IMR-90 (cell line): ENCODE measurements around the gene DSP. TPM values are rescaled to one million over a fixed set of nuclear protein-coding genes. Genes with fewer than 3 reads are reported as not detected.

Source experiments
- ATAC-seq: fragments of 200-7000 bp; cut with Tn5 transposase; 2 replicates; pipeline ENCODE4 v1.9.1; 2020; ENCODE audit warnings: low read depth, mild to moderate bottlenecking, moderate library complexity
- BruUV-seq: library from RNA; stranded (reverse); fragments of 400-500 nt; replicated peaks from 2 replicates; lab custom pipeline; 2021; lab: Mats Ljungman, UMichigan
- CTCF ChIA-PET: fragments of 300-600 bp; formaldehyde crosslinking; extraction: SDS; loops from one replicate; lab custom pipeline; 2021; ENCODE audit warnings: antibody characterized with exemption; lab: Yijun Ruan, JAX
- POLR2A ChIA-PET: fragments of 300-600 bp; sonication (Branson Sonifier 250); formaldehyde crosslinking; loops from one replicate; lab custom pipeline; 2022; ENCODE audit warnings: antibody characterized with exemption; ENCODE audit not compliant: unreplicated experiment; lab: Charles Lee
- DNase-seq: peaks from one replicate; pipeline ENCODE4 v3.0.0; 2013
- H2AFZ ChIP-seq: replicated peaks from 2 replicates; pipeline ENCODE3; 2013; ENCODE audit warnings: low read length, mild to moderate bottlenecking; ENCODE audit not compliant: poor library complexity
- H2AK5ac ChIP-seq: 2 replicates; pipeline ENCODE4 v1.6.1; 2013; ENCODE audit warnings: low read depth, low read length, inconsistent platforms
- H2AK9ac ChIP-seq: replicated peaks from 2 replicates; pipeline ENCODE3; 2013; ENCODE audit warnings: mild to moderate bottlenecking, low read depth, low read length, moderate library complexity; ENCODE audit not compliant: poor library complexity
- H2BK120ac ChIP-seq: 2 replicates; pipeline ENCODE4 v1.6.1; 2013; ENCODE audit warnings: low read depth, low read length, inconsistent platforms
- H2BK15ac ChIP-seq: 3 replicates; pipeline ENCODE4 v1.6.1; 2013; ENCODE audit warnings: low read depth, low read length, inconsistent platforms
- H2BK20ac ChIP-seq: 2 replicates; pipeline ENCODE4 v1.6.1; 2013; ENCODE audit warnings: low read depth, mild to moderate bottlenecking, inconsistent platforms, low read length, moderate library complexity
- H2BK5ac ChIP-seq: 2 replicates; pipeline ENCODE4 v1.6.1; 2013; ENCODE audit warnings: mild to moderate bottlenecking, low read depth, low read length, inconsistent platforms; ENCODE audit not compliant: poor library complexity, severe bottlenecking
- H3K14ac ChIP-seq: replicated peaks from 2 replicates; pipeline ENCODE4 v1.6.1; 2013; ENCODE audit warnings: low read depth, low read length, inconsistent platforms
- H3K18ac ChIP-seq: 2 replicates; pipeline ENCODE4 v1.6.1; 2013; ENCODE audit warnings: low read depth, low read length, control low read depth
- H3K23ac ChIP-seq: 2 replicates; pipeline ENCODE4 v1.6.1; 2013; ENCODE audit warnings: low read depth, low read length, inconsistent platforms
- H3K27ac ChIP-seq: 2 replicates; pipeline ENCODE4 v1.5.1; 2013; ENCODE audit warnings: mild to moderate bottlenecking, control low read depth, low read length; ENCODE audit not compliant: insufficient read depth
- H3K27me3 ChIP-seq: 2 replicates; pipeline ENCODE4 v1.6.1; 2013; ENCODE audit warnings: low read length; ENCODE audit not compliant: control insufficient read depth, insufficient read depth
- H3K36me3 ChIP-seq: 2 replicates; pipeline ENCODE4 v1.6.1; 2013; ENCODE audit warnings: low read length, mixed read lengths; ENCODE audit not compliant: control insufficient read depth, insufficient read depth
- H3K4ac ChIP-seq: 2 replicates; pipeline ENCODE4 v1.6.1; 2013; ENCODE audit warnings: low read depth, low read length, inconsistent platforms
- H3K4me1 ChIP-seq: 2 replicates; pipeline ENCODE4 v1.6.1; 2013; ENCODE audit warnings: low read length, mixed read lengths; ENCODE audit not compliant: control insufficient read depth, insufficient read depth
- H3K4me2 ChIP-seq: 2 replicates; pipeline ENCODE4 v1.6.1; 2013; ENCODE audit warnings: low read depth, mild to moderate bottlenecking, control low read depth, low read length, moderate library complexity
- H3K4me3 ChIP-seq: 2 replicates; pipeline ENCODE4 v1.5.1; 2013; ENCODE audit warnings: low read depth, mild to moderate bottlenecking, control low read depth, low read length, moderate library complexity; ENCODE audit not compliant: insufficient read depth
- H3K56ac ChIP-seq: 2 replicates; pipeline ENCODE4 v1.6.1; 2013; ENCODE audit warnings: low read length, inconsistent platforms; ENCODE audit not compliant: insufficient read depth; ENCODE audit errors: extremely low read depth
- H3K79me1 ChIP-seq, 2 experiments: 2 replicates each; pipeline ENCODE4 v1.6.1; 2013; ENCODE audit warnings: low read length in 2 of 2, inconsistent platforms in 1 of 2, low read depth in 1 of 2
- H3K9ac ChIP-seq: 2 replicates; pipeline ENCODE4 v1.6.1; 2013; ENCODE audit warnings: low read depth, low read length, control low read depth
- H3K9me1 ChIP-seq: 2 replicates; pipeline ENCODE4 v1.6.1; 2013; ENCODE audit warnings: low read length, inconsistent platforms; ENCODE audit not compliant: insufficient read depth
- H3K9me3 ChIP-seq: 2 replicates; pipeline ENCODE4 v1.6.1; 2013; ENCODE audit warnings: low read length; ENCODE audit not compliant: control insufficient read depth, insufficient read depth
- H4K20me1 ChIP-seq: 2 replicates; pipeline ENCODE4 v1.6.1; 2013; ENCODE audit warnings: low read length, inconsistent platforms; ENCODE audit not compliant: insufficient read depth
- H4K5ac ChIP-seq: 2 replicates; pipeline ENCODE4 v1.6.1; 2013; ENCODE audit warnings: mild to moderate bottlenecking, low read depth, low read length, control low read depth
- H4K8ac ChIP-seq, 2 experiments: 2 replicates each; pipeline ENCODE4 v1.6.1; 2013; ENCODE audit warnings: low read depth in 2 of 2, low read length in 2 of 2, control low read depth in 1 of 2, inconsistent platforms in 1 of 2
- H4K91ac ChIP-seq: 2 replicates; pipeline ENCODE4 v1.6.1; 2013; ENCODE audit warnings: low read depth, low read length, inconsistent platforms; ENCODE audit not compliant: insufficient read depth
- MAFK ChIP-seq: IDR thresholded peaks from 2 replicates; pipeline ENCODE4 v1.6.1; 2012; ENCODE audit warnings: low read depth, low read length, improper control_type of control experiment
- MXI1 ChIP-seq: IDR thresholded peaks from 2 replicates; pipeline ENCODE4 v1.6.1; 2012; ENCODE audit warnings: low read depth, mild to moderate bottlenecking, low read length, moderate library complexity, borderline replicate concordance
- RAD21 ChIP-seq: IDR thresholded peaks from 2 replicates; pipeline ENCODE4 v1.6.1; 2012; ENCODE audit warnings: low read length, improper control_type of control experiment
- RCOR1 ChIP-seq: IDR thresholded peaks from 2 replicates; pipeline ENCODE4 v1.6.1; 2012; ENCODE audit warnings: mild to moderate bottlenecking, low read length, improper control_type of control experiment; ENCODE audit not compliant: insufficient replicate concordance
- RFX5 ChIP-seq: IDR thresholded peaks from 2 replicates; pipeline ENCODE4 v1.8.0; 2012; ENCODE audit warnings: low read depth, mild to moderate bottlenecking, low read length, moderate library complexity
- WGBS, 2 experiments: methylation state at CpG; one replicate each; pipeline versions ENCODE4 v1.1.5 to v1.1.7; 2013; ENCODE audit warnings: missing lambda C conversion rate in 2 of 2; ENCODE audit not compliant: insufficient read length in 1 of 2; ENCODE audit errors: extremely low coverage in 2 of 2; 5-methylcytosine and 5-hydroxymethylcytosine counted together
- dilution Hi-C: fragments of 300-500 bp; cut with HindIII; formaldehyde crosslinking; loops from one replicate; pipeline ENCODE4 v1.14.3; 2018; ENCODE audit warnings: low sequenced_read_pairs; ENCODE audit not compliant: unreplicated experiment
- in situ Hi-C: fragments of 300-500 bp; cut with MboI; formaldehyde crosslinking; loops from 3 replicates; pipeline ENCODE4 v1.14.3; 2019; ENCODE audit warnings: low sequenced_read_pairs, inconsistent platforms, mixed read lengths
- intact Hi-C: fragments of 100-400 bp; cut with micrococcal nuclease; formaldehyde crosslinking; loops from 2 replicates; pipeline ENCODE4 v1.10.0; 2022
- polyA plus RNA-seq, 3 experiments: library from polyadenylated mRNA; depleted of rRNA; stranded (reverse); fragments of >200 nt; gene quantifications; 2 replicates each; pipeline ENCODE4 v1.2.3, GENCODE V29; 2012; ENCODE audit warnings: low replicate concordance in 1 of 3
- total RNA-seq: library from RNA; depleted of rRNA; stranded (reverse); fragments of >200 nt; gene quantifications from 2 replicates; pipeline ENCODE4 v1.2.3, GENCODE V29; 2012
- TF ChIP-seq, protein P1 (sequence below): fragments of 150-350 bp; IDR thresholded peaks from 2 replicates; pipeline ENCODE4 v1.6.1; 2017; ENCODE audit warnings: mild to moderate bottlenecking, antibody characterized with exemption, low read length, low read depth
- TF ChIP-seq, protein P2 (sequence below): fragments of 150-350 bp; IDR thresholded peaks from 2 replicates; pipeline ENCODE4 v1.6.1; 2016; ENCODE audit warnings: low read depth, mild to moderate bottlenecking, low read length, moderate library complexity, borderline replicate concordance

DSP gene
- total and polyA plus RNA-seq, 2 of the 4 experiments (the other 2 are of a cell fraction) = 7.1 to 20.1 TPM

DNA sequence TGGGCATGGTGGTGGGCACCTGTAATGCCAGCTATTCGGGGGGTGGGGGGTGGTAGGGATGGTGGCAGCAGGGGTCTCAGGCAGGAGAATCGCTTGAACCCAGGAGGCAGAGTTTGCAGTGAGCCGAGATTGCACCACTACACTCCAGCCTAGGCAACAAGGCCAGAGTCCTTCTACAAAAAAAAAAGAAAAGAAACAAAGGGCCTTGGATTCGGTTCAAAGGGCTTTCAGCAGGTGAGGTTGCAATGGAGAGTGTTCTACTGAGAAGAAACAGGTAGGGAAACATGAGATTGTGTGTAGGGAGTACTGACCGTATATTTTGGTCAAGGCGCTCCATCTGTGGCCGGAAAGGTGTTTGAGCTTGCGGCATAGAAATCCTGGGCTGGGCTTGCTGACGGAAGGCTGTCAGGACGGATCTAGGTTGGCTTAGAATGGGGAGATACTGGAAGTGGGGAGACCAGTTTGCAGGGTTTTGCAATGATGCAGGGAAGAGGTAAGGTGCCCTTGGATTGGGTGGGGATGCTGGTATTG is 40.7 kb upstream of the DSP start:
- no peak overlapping the region for H2BK5ac ChIP-seq
- no peak overlapping the region for H4K91ac ChIP-seq
- H3K4ac ChIP-seq = no peak overlapping the region
- no peak overlapping the region for H4K5ac ChIP-seq
- no peak overlapping the region for H3K4me3 ChIP-seq
- intact Hi-C loops (no loop called here), dilution Hi-C loops (no loop called here), in situ Hi-C loops (no loop called here)
- H3K27me3 ChIP-seq = no peaks in the 10 kb centered on the region
- 89% methylated on average over 5 of the region's 10 CpGs; no CpG with 5 or more reads in 1 of the 2 experiments for WGBS, 2 experiments
- H3K9ac ChIP-seq = no peak overlapping the region
- no peaks in the 10 kb centered on the region for H3K9me1 ChIP-seq
- H3K14ac ChIP-seq = no peak overlapping the region
- H3K79me1 ChIP-seq = no peaks in the 10 kb centered on the region
- H3K4me2 ChIP-seq = no peak overlapping the region
- no peak overlapping the region for H4K8ac ChIP-seq
- no peak overlapping the region for H2BK120ac ChIP-seq
- H4K20me1 ChIP-seq = no peaks in the 10 kb centered on the region
- H2BK20ac ChIP-seq = no peak overlapping the region
- POLR2A ChIA-PET = no interaction called here
- no peak overlapping the region for H2BK15ac ChIP-seq
- H3K4me1 ChIP-seq = peaks cover 5% of the 10 kb centered on the region
- CTCF ChIA-PET = no interaction called here
- H2AFZ ChIP-seq = no peak overlapping the region
- ATAC-seq (no peak), DNase-seq (no peak)
- H2AK9ac ChIP-seq = no peak overlapping the region
- H2AK5ac ChIP-seq = no peak overlapping the region
- no peaks in the 10 kb centered on the region for H3K9me3 ChIP-seq
- H3K27ac ChIP-seq = no peak overlapping the region
- TF ChIP-seq RFX5 (no peak), RCOR1 (no peak), RAD21 (no peak), MAFK (no peak), MXI1 (no peak)
- TF ChIP-seq, protein P1, sequence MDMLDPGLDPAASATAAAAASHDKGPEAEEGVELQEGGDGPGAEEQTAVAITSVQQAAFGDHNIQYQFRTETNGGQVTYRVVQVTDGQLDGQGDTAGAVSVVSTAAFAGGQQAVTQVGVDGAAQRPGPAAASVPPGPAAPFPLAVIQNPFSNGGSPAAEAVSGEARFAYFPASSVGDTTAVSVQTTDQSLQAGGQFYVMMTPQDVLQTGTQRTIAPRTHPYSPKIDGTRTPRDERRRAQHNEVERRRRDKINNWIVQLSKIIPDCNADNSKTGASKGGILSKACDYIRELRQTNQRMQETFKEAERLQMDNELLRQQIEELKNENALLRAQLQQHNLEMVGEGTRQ = no peak
- TF ChIP-seq, protein P2, sequence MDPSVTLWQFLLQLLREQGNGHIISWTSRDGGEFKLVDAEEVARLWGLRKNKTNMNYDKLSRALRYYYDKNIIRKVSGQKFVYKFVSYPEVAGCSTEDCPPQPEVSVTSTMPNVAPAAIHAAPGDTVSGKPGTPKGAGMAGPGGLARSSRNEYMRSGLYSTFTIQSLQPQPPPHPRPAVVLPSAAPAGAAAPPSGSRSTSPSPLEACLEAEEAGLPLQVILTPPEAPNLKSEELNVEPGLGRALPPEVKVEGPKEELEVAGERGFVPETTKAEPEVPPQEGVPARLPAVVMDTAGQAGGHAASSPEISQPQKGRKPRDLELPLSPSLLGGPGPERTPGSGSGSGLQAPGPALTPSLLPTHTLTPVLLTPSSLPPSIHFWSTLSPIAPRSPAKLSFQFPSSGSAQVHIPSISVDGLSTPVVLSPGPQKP = no peak
- no peak overlapping the region for H3K23ac ChIP-seq
- no peak overlapping the region for H3K56ac ChIP-seq
- no TSS peak for BruUV-seq
- H3K36me3 ChIP-seq = no peaks in the 10 kb centered on the region
- H3K18ac ChIP-seq = no peak overlapping the region
